NCI-H146 treated with DMSO at 0.1 percent for 48 hours (cell line): ENCODE measurements around the gene PRG3.
A peak's percentile ranks its signal among the peaks of the same experiment; 100 is the strongest.
"Not testable (repeated sequence)": the region's sequence is repeated elsewhere in the genome, so short reads cannot be mapped to it uniquely, and the experiment has no call there.

ENCODE experiments used
- DNase-seq: peaks from one replicate; lab custom pipeline; 2025; ENCODE audit not compliant: unreplicated experiment; lab: John Stamatoyannopoulos, UW

The PRG3 gene

DNA sequence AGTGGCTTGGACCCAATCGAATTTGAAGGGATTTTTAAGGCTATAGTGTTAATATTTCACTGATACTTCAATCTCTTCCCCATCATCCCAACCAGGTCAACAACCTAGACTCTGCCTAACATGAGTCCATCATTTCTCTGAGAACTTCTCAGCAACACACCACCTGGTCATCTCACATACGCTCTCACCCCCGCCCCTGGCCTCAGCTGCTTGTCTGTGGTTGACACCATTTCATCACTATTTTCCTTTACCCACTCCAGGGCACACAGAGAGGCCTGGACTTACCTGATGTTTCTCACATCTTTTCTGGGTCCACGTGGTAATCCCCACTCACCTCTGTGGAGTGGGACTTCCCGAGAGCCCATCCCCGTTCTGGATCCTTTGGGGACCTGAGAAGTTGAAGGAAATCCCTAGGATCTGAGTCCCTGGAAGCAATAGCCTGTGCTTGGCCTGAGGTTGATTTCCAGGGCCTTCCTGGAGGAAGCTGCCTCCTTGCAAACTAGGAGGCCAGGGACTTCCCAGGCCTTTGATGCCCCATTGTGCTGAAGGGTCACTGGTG is 39.6 kb downstream of the PRG3 start:
- no peak for DNase-seq

DNA sequence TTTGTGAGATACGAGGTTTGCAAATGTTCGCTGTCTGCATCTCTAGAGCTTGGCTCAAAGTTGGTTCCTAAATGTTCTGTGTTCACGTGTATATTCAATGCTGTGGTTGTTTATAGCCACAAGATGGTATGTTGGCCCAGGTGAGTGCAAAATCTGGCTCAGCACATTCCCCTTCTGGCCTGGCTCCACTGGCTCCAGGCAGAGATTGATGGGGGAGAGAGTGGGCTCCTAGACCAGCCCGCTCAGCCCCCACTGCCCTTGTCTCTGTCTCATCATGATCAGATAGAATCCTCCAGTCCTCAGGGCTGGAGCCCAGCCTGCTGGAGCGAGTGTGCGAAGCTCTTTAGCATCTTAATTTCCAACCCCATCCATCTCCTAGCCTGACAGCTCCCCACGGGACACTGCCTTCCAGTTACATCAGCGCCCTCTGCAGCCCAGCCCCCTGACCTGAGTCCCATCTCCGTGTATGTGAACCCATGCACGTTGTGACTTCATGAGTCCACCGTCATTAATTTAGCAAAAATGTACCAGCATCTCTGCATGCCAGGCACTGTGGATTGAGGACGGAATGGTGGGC is 40.8 kb downstream of the PRG3 start:
- DNase-seq, result no peak

DNA sequence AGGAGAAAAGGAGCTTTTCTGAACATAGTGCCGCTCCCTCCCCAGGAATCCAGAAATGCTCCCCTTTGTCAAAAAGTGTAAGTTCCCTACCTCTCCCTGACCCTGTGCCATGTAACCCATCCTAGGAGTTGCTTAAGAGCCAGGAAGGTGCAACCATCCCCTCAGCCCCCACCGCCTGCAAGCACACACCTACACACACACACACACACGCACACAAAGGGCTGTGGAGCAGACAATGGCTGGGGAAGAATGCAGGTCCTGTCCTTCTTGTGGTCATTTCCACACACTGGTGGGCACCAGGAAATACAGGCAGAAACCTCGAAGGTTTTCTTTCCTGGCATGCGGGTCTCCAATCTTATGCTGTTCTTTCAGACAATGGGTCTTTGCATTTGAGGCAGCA is 41.6 kb downstream of the PRG3 start:
- DNase-seq, result no peak

DNA sequence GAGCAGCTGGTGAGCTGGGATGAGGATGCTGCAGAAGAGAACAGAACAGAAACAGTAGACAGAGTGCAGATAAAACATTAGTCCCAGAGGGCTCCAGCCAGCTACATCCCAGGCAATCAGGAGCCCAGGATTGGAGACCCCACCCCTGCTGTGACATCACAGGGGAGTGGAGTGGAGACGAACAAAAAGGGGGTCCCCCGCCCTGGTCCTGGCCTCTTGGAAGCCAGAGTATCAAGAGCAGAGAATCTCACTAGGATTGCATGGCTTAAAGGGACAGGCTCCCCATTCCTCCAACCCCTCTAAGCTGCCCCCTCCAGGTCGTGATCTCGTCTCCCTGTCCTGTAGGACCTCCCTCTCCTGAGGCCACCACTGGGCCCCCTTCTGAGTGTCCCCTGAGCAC is 42.8 kb downstream of the PRG3 start, which contains the start of gene P2RX3:
Gene P2RX3 (plus strand): TSS at position 211 of the 400 bp plus-strand sequence. CDS start 199 bp downstream, outside the sequence.
- DNase-seq, result no peak

DNA sequence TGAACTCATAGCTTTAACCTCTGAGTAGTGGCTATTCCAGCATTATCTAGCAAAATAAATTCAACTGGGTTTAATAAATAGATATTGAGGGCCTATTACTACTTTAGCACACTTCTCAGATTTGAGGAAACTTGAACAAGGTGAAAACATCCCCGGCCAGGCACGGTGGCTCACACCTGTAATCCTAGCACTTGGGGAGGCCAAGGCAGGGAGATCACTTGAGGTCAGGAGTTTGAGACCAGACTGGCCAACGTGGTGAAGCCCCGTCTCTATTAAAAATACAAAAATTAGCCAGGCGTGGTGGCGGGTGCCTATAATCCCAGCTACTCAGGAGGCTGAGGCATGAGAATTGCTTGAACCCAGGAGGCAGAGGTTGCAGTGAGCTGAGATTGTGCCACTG is 44.1 kb downstream of the PRG3 start:
- DNase-seq, result not testable (repeated sequence)

DNA sequence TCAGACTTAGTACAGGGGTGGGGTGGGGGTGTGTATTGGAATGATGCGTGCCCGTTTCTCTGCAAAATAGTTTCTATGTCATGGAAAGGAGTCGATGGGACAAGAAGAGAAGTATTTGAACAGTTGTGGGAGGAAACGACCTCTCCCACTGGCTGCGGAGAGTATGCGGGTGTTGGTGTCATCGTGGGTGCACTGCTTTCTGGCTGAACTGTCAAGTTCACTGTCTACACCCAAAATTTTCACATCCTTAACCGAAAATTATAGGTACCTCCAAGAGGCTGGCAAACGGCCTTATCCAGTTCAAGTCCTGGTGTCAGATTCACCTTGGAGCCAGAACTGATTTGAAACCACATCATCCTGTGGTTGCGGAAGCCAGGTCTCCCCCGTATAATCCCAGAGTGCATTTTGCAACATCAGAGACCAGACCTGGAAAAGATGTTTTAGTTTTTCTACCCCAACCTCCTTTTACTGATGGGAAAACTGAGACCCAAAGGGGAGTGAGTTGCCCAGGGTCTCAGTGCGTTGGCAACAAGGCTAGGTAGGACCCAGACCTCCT is 44.8 kb downstream of the PRG3 start:
- no peak for DNase-seq

DNA sequence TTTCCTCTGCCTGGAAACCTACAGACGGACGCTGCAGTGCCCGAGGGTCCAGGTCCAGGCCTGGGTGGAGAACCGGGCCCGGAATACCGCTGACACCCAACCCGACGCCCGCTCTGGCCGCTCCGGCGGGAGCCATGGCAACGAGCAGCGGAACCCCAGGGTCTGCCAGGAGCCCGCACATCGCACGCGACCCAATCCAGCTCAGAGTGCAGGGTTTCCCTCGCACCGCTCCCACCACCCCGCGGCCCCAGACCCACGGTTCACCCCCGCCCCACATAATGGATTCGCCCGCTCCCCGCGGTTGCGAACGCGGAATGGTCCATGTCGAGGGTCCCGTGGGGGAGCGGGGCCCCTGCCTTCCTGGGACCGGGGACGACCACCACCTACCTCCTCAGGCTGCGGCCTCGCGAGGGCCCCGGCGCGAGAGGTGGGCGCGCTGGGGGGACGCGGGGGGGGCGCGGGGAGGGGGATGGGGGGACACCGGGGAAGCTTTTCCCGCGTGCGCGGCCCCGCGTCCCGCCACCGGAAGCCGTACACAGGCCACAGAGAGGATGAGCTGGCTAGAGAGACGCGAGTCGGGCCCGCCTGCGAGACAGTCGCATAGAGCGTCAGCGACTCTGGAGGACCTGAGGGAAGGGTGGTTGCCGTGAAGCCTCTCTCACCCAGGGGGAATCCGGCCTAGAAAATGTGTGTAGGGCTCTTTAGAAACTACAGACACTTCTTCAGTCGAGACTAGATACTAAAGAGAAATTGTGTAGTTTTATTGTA is 45.4 kb downstream of the PRG3 start, which contains the start of gene SSRP1:
Gene SSRP1 (minus strand): TSS at position 550 of the 768 bp plus-strand sequence. CDS start 771 bp downstream, outside the sequence.
- DNase-seq, result peak; percentile 78

DNA sequence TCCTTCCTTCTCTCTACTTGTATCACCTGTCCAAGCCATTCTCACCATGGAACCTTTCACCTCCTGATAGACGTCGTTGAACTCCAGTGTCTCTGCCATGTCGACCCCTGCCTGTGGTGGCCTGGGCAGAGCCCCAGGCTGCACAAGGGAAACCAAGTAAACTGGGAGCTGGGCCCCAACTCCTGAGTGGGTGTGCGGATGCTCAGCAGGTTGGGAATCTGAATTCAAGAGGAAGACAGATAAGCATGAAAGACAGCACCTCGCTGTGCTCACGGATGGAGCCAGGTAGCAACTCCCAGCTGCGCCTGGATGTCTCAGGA is 46.0 kb downstream of the PRG3 start:
- no peak for DNase-seq

DNA sequence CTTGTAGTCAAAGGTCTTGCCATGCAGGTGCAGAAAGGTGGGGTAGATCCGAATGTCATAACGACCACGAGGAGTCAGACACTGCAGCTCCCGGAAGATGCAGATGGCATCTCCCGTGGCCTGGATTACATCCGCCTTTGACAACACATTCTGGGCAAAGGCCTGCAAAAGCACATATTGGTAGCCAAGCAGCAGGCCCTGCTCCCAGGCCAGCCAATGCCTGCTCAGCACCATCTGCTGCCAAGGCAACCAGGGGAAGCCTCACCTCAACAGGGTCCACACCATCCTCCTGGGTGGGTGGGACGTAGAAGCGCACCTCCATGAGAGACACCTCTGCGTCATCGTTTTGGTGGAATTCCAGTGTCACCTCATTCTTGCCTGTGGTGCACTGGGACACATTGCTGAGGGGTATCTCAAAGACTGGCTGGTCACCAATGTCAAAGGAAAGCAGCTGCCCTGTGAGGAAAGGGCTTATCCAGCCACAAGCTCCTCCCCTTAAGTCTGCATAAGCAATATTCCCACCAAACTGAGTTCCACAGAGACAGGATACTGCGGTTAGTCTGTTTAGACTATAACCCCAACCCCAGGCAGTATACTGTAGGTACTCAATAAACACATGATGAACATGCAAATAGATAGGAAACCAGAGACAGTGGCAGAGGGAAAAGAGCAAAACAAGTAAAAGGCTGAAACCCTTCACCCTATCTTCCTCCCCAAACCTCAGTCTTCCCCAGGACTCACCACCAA is 48.1 kb downstream of the PRG3 start:
- DNase-seq, result no peak

DNA sequence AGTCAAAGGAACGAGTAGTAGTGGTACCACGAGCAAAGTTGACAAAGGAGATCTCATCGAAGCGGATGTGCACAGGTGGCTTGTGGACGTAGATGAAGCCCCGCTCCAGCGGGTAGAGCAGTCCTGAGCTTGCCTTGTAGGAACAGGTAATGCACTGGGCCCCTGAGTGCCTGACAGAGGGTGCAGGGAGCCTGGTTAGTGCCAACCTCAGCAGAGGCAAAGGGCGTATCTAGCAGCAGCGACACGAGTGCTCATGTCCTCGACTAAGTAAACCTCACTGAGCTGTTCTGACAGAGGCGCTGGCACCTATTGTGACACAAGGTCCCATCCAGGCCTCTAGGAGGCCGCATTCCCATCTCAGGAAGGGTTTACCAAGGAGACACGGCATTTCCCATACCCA is 49.2 kb downstream of the PRG3 start:
- DNase-seq, result no peak

DNA sequence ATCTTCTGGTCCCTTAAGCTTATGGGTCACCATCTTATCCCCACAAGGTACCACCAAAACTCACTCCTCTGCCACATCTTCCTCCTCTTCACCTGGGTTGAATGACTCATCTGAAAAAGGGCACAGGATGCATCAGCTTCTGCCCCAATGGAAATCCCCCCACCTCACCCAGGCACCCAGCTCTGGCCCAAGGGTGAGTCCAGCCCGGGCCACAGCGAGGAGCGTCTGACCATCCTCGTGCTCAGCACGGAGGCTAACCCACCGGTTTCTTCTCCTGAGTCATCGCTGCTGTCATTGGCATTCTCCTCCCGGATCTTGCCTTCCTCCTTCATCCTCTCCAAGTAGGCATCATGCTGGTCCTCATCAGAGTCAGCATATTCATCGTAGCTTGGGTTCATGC is 50.9 kb downstream of the PRG3 start:
- DNase-seq, result no peak

DNA sequence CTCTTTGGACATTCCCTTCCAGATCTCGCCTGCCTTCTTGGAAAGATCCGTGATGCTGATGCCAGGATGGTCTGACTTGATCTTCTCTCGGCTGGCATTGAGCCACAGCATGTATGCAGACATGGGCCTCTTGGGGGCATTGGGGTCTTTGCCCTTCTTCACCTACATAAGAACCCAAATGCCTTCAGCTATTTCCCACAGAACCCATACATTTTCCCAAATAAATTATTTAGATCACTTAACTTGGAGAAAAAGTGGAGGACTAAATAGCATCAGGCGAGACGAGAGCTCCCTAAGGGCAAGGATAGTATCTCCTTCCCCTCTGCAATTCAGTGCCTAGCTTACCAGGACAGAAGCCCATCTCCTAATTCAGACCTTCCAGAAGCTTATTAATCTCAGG is 53.2 kb downstream of the PRG3 start:
- DNase-seq, result no peak
